GM10266 (cell line): Measurements from ENCODE around the gene GIN1.

ENCODE experiments used
- DNase-seq: peaks from one replicate; pipeline ENCODE4 v3.0.0; 2012; ENCODE audit errors: extremely low spot score
- CTCF ChIP-seq: IDR thresholded peaks from 2 replicates; pipeline ENCODE4 v1.5.1; 2012; ENCODE audit warnings: mild to moderate bottlenecking, low read depth; ENCODE audit not compliant: control insufficient read depth, insufficient read depth; ENCODE audit errors: missing control alignments

GIN1 gene

DNA sequence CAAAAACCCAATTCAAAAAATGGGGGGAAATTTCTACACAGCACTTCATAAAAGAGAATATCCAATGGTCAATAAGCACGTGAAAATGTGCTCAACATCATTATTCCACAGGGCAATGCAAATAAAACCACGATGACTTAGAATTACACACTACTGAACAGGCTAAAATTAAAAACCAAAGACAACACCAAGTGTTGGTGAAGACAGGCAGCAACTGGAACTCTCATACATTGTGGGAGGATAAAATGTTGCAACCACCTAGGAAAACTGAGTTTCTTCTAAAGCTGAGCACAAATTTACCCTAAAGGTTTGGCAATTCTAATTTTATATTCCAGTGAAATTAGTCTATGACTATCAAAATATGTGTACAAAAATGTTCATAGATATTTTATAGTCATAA lies 9.5 kb downstream of the GIN1 start:
- no peak for TF ChIP-seq CTCF
- DNase-seq, result no peak

GRCh38 chr5:103109277-103109676 lies 10.7 kb downstream of the GIN1 start:
- no peak for DNase-seq
- no peak for TF ChIP-seq CTCF

DNA sequence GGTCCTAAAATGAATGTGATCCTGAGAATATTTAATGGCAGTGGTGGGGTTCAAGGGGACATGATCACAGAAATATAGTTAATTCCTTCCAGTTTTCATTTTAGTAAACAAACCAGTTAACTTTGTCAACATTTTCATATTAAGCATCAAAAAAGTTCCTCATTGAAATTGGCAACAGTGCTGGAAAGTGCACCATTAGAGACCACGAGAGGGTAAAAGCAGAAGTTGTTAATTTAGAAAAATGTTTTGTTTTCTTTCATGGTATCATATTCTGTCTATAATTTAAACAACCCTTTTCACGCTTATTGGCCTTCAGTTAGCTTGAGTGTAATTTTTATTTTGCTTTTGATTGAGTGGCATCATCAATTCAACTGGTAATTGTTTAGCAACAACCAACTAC lies 11.9 kb downstream of the GIN1 start:
- no peak for TF ChIP-seq CTCF
- DNase-seq, result no peak

- TF ChIP-seq CTCF, result no peak
- DNase-seq, result no peak
These were observed 17.7 kb downstream of the GIN1 start for GRCh38 chr5:103102234-103102633.

GRCh38 chr5:103101079-103101750 lies 18.7 kb downstream of the GIN1 start:
- no peak for DNase-seq
- no peak for TF ChIP-seq CTCF

DNA sequence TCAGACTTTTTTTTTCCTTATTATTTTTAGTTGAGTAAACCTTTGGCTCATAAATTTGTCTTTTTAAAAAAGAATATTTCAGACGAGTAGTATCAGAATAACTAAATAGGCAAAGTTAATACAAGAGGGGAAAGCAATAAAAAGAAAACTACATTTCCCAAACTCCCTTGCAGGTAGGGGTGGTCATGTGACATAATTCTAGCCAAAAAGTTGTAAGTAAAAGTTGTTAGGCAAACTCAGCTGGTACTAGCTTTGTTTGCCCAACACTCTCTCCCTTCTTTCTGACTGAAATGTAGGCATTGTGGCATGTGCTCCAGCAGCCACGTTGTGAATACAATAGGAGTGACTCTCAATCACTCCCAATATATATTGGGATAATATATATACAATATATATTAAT lies 20.9 kb downstream of the GIN1 start:
- TF ChIP-seq CTCF, result no peak
- DNase-seq, result no peak

GRCh38 chr5:103094737-103095136 lies 25.2 kb downstream of the GIN1 start:
- DNase-seq, result no peak

More at GRCh38 chr5:103094737-103095136, 25.2 kb downstream of the GIN1 start:
- TF ChIP-seq CTCF, result no peak
